GM19468 (cell line): ENCODE data around the gene SEMA4F.

Experiments used
- ATAC-seq: cut with Tn5 transposase; IDR thresholded peaks from one replicate; pipeline ENCODE4 v1.9.1; 2021; ENCODE audit warnings: mild to moderate bottlenecking, moderate library complexity, moderate number of reproducible peaks; ENCODE audit not compliant: unreplicated experiment; ENCODE audit errors: extremely low read depth

Gene SEMA4F

GRCh38 chr2:74659462-74659861, 5.4 kb downstream of the SEMA4F start:
- no peak for ATAC-seq

- ATAC-seq, result no peak
Measured at GRCh38 chr2:74668087-74668486, 14.0 kb downstream of the SEMA4F start.

GRCh38 chr2:74670263-74670662, 16.2 kb downstream of the SEMA4F start:
- ATAC-seq, result no peak

- ATAC-seq, result no peak
Measured at GRCh38 chr2:74671479-74671878, 17.4 kb downstream of the SEMA4F start.

DNA sequence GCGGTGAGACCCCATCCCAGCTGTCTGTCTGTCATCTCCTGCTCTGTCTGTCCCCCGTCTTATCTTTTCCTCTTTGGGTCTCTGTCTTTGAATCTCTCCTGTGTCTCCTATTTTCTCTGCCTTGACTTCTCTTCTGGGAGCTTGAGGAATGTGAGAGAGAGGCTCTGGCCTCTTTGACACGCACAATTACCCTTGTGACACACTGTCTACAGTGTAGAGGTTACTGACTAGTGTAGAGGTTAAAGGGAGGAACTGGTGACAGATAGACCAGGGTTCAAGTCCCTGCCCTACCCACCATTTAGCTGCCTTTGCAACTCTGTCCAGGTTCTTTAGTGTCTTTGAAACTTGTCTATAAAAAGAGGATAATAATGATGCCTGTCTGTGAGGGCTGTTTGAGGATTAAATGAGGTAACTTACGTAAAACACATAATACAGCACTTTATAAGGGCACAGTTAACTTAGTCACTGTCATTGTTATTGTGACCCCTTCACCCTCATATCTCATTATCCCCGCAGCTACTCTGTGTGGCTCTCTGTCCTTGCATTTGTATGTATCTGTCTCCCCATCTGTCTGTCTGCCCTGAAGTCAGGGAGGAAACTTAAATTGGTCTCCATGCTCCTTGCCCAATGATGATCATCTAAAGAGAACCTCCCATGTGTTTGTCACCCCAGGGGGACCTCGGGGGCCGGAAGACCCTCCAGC, 19.9 kb downstream of the SEMA4F start:
- no peak for ATAC-seq

DNA sequence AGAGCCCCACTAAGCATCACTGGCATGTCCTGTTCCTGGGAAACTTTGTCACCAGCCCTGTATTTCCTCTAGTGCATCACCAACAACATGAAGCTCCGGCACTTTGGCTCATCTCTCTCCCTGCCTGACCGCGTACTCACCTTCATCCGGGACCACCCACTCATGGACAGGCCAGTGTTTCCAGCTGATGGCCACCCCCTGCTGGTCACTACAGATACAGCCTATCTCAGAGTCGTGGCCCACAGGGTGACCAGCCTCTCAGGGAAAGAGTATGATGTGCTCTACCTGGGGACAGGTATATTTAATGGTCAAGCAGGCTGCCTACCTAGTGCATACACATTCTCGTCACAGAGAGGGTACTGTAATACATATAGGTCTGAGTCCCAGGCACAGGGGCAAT, 21.0 kb downstream of the SEMA4F start:
- no peak for ATAC-seq

GRCh38 chr2:74676331-74676730, 22.3 kb downstream of the SEMA4F start:
- ATAC-seq, result no peak

- no peak for ATAC-seq
Measured at GRCh38 chr2:74679615-74680014, 25.6 kb downstream of the SEMA4F start.

DNA sequence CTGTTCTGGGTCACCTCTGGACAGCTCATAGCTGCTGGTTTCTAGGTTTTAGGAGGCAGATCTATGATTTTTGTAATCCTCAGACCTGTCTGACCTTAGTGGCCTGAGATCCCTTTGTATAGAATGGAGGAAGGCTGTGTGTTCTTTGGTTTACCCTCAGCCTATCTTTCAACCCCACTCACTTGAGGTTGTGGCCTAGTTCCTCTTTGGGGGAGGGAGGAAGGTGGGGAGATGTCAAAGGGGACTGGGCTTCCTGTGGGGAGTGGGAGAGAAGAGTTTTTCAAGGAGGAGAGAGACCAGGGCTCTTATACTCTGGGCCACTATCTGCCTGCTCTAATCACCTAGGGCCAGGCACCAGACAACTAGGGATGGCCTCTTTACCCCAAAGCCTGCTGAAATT, 28.5 kb downstream of the SEMA4F start:
- no peak for ATAC-seq

GRCh38 chr2:74685408-74685807, 31.4 kb downstream of the SEMA4F start:
- no peak for ATAC-seq

- ATAC-seq, result no peak
Measured at GRCh38 chr2:74688881-74689280, 34.8 kb downstream of the SEMA4F start.

DNA sequence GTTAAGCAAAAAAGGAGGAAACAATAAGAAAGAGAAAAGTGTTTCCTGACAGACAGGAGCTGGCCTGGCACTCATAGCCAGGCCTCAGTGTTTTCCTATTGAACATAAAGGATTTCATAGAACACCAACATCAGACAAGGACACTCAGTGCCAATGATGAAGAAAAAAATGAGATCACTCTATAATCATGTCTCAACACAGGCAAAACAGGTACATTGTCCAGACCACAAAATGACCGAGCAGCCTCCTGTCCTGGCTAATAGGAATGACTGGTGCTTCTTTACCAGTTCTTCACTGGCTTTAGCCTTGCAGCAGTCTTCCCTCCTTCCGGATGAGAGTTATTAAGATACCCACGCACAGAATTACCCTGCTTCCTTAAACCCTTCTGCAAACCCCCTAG, 35.6 kb downstream of the SEMA4F start:
- ATAC-seq, result no peak

DNA sequence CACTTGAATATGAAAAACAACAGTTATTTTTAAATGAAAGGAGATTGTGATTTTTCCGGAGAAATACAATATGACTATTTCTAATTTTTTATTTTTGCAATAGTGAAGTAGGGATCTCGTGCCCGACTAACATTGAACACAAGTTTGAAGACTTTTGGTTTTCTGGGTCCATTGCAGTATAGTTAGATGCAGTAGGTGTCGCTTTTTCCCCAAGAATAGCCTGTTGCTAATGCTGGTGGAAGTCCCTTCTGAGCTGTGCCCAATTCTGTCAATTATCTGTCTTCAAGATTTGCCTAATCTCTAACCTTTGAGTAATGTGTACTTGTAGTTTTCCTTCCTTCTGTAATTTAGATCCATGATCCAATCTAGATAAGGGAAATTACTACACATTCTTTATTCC, 36.5 kb downstream of the SEMA4F start:
- ATAC-seq, result no peak

DNA sequence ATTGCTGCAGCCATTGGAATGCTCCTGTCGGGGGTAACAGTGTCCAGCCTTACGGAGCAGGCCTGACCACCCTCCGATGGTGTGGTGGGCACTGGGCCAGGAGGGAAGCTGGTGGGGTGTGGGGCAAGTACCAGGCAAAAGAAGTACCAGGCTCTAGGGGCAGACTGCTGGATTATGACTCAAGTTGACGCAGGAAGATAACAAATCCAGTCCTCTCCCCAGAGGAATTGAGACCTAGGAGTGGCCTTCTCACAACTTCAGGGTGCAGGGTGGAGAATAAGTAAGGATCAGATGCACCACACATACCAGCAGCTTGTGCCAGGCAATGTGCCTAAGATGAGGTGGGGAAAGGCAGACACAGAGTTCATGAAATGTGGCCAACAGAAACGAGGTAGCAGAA, 37.9 kb downstream of the SEMA4F start:
- no peak for ATAC-seq

DNA sequence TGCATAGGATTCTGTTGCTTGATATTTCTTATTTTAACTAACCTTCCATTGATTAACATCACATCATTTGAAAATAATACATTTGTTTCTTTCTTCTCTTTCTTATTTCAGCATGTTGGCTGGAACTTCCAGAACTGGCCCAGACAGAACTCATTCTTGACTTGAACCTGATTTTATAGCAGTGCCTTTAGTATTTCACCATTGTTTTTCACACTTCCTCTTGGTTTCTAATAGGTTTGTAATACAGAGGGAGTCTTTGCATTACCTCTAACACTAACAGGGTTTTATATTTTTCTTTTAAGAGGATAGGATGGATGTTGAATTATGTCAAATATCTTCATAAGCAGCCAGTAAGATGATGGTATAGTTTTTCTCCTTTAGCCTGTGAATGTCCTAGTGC, 39.2 kb downstream of the SEMA4F start:
- no peak for ATAC-seq

- ATAC-seq, result no peak
Measured at GRCh38 chr2:74693668-74694067, 39.6 kb downstream of the SEMA4F start.

GRCh38 chr2:74694281-74694680, 40.2 kb downstream of the SEMA4F start:
- no peak for ATAC-seq

DNA sequence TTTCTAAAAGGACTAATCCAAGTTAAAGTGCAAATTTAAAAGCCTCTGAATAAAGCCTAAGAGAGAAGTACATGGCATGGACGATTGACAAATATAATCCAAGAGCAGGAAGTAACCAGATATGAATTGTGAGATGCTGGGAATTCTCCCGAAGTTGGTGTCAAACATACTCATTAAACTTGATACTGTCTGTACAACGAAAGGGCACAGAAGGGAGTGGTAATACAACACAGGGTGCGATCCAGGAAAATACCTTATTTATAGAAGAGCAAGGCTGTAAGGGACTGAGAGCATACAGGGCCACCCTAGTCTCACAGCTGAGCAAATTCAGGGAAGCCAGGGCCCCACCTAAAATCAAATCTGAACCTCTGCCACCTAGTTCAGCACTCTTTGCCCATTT, 41.6 kb downstream of the SEMA4F start:
- ATAC-seq, result no peak

- no peak for ATAC-seq
Measured at GRCh38 chr2:74696829-74697228, 42.8 kb downstream of the SEMA4F start.

- no peak for ATAC-seq
Measured at GRCh38 chr2:74700643-74701372, 46.8 kb downstream of the SEMA4F start.

GRCh38 chr2:74702001-74702715, 48.1 kb downstream of the SEMA4F start:
- ATAC-seq, result no peak
